K562 (cell line): ENCODE measurements around the gene MANF. TPM values are rescaled to one million over a fixed set of nuclear protein-coding genes. Genes with fewer than 3 reads are reported as not detected.

Source experiments
- ATF7 ChIP-seq: fragments of 450-650 bp; IDR thresholded peaks from 2 replicates; pipeline ENCODE4 v1.7.1; 2014; ENCODE audit warnings: mild to moderate bottlenecking, moderate library complexity
- BRCA1 ChIP-seq, 2 experiments: fragments of 450-650 bp in 1 of 2; sonication (generic) in 1 of 2; formaldehyde crosslinking in 1 of 2; IDR thresholded peaks; 2 replicates each; pipeline versions ENCODE4 v1.5.0 to v1.6.1; 2017 to 2020; ENCODE audit warnings: mild to moderate bottlenecking in 1 of 2, missing genetic modification reagents in 1 of 2
- CBX2 ChIP-seq: fragments of 200-600 bp; sonication (generic); IDR thresholded peaks from one replicate; pipeline ENCODE4 v1.6.1; 2012; ENCODE audit warnings: mild to moderate bottlenecking, low read length, inconsistent platforms; ENCODE audit not compliant: insufficient read depth, poor library complexity, severe bottlenecking
- CHD2 ChIP-seq: IDR thresholded peaks from 2 replicates; pipeline ENCODE4 v1.6.1; 2011; ENCODE audit warnings: low read depth, low read length
- EHMT2 ChIP-seq: fragments of 450-650 bp; IDR thresholded peaks from 2 replicates; pipeline ENCODE4 v1.6.1; 2018; ENCODE audit warnings: antibody characterized with exemption
- NUFIP1 ChIP-seq: fragments of 450-650 bp; IDR thresholded peaks from 2 replicates; pipeline ENCODE4 v1.6.1; 2018; ENCODE audit not compliant: partially characterized antibody
- PTBP1 ChIP-seq: fragments of 200-400 bp; formaldehyde crosslinking; IDR thresholded peaks from 2 replicates; pipeline ENCODE4 v1.6.1; 2017; ENCODE audit warnings: low read depth, low read length
- RUNX1 ChIP-seq: sonication (generic); IDR thresholded peaks from 2 replicates; pipeline ENCODE4 v1.6.1; 2016; ENCODE audit warnings: antibody characterized with exemption, low read depth
- SP2 ChIP-seq: IDR thresholded peaks from 2 replicates; pipeline ENCODE4 v1.6.1; 2011; ENCODE audit warnings: mild to moderate bottlenecking, low read depth, low read length, moderate library complexity; ENCODE audit not compliant: poor library complexity, severe bottlenecking; ENCODE audit errors: extremely low read depth
- ZNF143 ChIP-seq: sonication (generic); formaldehyde crosslinking; IDR thresholded peaks from 2 replicates; pipeline ENCODE4 v1.9.0; 2022; ENCODE audit warnings: mild to moderate bottlenecking, missing genetic modification reagents
- ZNF586 ChIP-seq: fragments of 450-650 bp; formaldehyde crosslinking; conservative IDR thresholded peaks from 2 replicates; pipeline ENCODE4 v1.4.0; 2020; ENCODE audit warnings: mild to moderate bottlenecking, moderate library complexity
- polyA plus RNA-seq, 8 experiments: library from polyadenylated mRNA; depleted of rRNA in 4 of 8; stranded (reverse) in 5 of 8; unstranded in 3 of 8; fragments of >200 nt; fragmentation: Nextera tagmentation in 2 of 8; fragmentation: Illumina TruSeq in 1 of 8; extraction: Ambion mirVana in 2 of 8; extraction: Trizol in 1 of 8; gene quantifications; 2 replicates each; pipeline versions ENCODE4 v1.2.1 to v1.2.3, GENCODE V29; 2011 to 2014; ENCODE audit warnings: inconsistent platforms in 1 of 8, missing spikeins in 1 of 8
- total RNA-seq, 7 experiments: library from RNA; depleted of rRNA in 6 of 7; stranded (reverse); fragments of >200 nt in 6 of 7; fragmentation: Illumina TruSeq in 2 of 7; extraction: Trizol in 2 of 7; gene quantifications; 2 replicates each; pipeline versions ENCODE4 v1.2.1 to v1.2.3, GENCODE V29; 2011 to 2021; ENCODE audit warnings: low replicate concordance in 1 of 7
- TF ChIP-seq, protein P1 (sequence below): fragments of 450-650 bp; IDR thresholded peaks from 2 replicates; pipeline ENCODE4 v1.6.1; 2016; ENCODE audit warnings: mild to moderate bottlenecking, moderate library complexity
- TF ChIP-seq, protein P2 (sequence below), 2 experiments: fragments of 450-650 bp in 1 of 2; sonication (generic) in 1 of 2; formaldehyde crosslinking; conservative IDR thresholded peaks; 2 replicates each; pipeline versions ENCODE4 v1.4.0 to v1.8.1; 2020 to 2022; ENCODE audit warnings: mild to moderate bottlenecking in 1 of 2, missing genetic modification reagents in 1 of 2
- TF ChIP-seq, protein P3 (sequence below): fragments of 450-650 bp; formaldehyde crosslinking; IDR thresholded peaks from 2 replicates; pipeline ENCODE4 v1.4.0; 2022; ENCODE audit warnings: missing genetic modification characterization

MANF gene
- total and polyA plus RNA-seq, 9 of the 15 experiments (the other 6 are each of a cell fraction or from before 2014, with no cell fraction given) = 6.5 to 52.7 (median 42.3) TPM

DNA sequence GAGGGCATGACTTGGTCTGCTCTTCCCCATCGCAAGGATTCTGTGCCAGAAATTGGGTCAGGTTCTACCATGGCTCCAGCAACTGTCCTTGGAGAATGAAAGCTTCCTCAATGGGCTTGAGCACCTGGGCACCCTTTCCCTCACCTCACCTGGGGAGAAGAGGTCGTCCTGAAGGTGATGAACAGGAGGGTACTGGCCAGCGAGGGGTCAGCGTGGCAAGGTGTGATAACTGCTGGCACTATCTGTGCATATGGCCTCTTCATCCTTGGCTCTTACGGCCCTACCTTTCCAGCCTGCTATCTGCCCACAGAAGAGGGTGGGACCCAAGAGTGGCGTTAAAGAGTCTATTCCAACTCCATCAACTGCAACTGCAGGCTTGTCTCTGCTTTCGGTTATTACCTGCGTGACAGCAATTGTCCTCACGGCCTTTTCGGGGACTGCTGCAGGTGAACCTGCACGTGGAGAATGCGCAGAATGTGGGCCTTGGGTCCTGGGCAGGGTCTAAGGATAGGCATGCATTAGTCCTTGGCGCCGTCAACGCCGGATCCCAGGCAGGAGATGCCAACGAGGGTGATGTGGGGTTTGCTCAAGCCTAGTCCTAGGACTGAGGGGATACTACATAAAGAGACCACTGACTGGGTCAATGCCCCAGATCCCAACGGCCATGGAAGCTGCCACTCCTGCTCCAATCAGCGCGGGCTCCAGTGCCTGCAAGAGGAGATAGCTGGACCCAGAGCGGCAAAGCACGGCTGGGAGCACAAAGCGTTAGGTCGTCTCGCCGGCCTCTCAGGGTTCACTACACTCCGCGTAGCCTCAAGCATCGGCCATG lies 5.4 kb downstream of the MANF start (continued):
- TF ChIP-seq, protein P1, sequence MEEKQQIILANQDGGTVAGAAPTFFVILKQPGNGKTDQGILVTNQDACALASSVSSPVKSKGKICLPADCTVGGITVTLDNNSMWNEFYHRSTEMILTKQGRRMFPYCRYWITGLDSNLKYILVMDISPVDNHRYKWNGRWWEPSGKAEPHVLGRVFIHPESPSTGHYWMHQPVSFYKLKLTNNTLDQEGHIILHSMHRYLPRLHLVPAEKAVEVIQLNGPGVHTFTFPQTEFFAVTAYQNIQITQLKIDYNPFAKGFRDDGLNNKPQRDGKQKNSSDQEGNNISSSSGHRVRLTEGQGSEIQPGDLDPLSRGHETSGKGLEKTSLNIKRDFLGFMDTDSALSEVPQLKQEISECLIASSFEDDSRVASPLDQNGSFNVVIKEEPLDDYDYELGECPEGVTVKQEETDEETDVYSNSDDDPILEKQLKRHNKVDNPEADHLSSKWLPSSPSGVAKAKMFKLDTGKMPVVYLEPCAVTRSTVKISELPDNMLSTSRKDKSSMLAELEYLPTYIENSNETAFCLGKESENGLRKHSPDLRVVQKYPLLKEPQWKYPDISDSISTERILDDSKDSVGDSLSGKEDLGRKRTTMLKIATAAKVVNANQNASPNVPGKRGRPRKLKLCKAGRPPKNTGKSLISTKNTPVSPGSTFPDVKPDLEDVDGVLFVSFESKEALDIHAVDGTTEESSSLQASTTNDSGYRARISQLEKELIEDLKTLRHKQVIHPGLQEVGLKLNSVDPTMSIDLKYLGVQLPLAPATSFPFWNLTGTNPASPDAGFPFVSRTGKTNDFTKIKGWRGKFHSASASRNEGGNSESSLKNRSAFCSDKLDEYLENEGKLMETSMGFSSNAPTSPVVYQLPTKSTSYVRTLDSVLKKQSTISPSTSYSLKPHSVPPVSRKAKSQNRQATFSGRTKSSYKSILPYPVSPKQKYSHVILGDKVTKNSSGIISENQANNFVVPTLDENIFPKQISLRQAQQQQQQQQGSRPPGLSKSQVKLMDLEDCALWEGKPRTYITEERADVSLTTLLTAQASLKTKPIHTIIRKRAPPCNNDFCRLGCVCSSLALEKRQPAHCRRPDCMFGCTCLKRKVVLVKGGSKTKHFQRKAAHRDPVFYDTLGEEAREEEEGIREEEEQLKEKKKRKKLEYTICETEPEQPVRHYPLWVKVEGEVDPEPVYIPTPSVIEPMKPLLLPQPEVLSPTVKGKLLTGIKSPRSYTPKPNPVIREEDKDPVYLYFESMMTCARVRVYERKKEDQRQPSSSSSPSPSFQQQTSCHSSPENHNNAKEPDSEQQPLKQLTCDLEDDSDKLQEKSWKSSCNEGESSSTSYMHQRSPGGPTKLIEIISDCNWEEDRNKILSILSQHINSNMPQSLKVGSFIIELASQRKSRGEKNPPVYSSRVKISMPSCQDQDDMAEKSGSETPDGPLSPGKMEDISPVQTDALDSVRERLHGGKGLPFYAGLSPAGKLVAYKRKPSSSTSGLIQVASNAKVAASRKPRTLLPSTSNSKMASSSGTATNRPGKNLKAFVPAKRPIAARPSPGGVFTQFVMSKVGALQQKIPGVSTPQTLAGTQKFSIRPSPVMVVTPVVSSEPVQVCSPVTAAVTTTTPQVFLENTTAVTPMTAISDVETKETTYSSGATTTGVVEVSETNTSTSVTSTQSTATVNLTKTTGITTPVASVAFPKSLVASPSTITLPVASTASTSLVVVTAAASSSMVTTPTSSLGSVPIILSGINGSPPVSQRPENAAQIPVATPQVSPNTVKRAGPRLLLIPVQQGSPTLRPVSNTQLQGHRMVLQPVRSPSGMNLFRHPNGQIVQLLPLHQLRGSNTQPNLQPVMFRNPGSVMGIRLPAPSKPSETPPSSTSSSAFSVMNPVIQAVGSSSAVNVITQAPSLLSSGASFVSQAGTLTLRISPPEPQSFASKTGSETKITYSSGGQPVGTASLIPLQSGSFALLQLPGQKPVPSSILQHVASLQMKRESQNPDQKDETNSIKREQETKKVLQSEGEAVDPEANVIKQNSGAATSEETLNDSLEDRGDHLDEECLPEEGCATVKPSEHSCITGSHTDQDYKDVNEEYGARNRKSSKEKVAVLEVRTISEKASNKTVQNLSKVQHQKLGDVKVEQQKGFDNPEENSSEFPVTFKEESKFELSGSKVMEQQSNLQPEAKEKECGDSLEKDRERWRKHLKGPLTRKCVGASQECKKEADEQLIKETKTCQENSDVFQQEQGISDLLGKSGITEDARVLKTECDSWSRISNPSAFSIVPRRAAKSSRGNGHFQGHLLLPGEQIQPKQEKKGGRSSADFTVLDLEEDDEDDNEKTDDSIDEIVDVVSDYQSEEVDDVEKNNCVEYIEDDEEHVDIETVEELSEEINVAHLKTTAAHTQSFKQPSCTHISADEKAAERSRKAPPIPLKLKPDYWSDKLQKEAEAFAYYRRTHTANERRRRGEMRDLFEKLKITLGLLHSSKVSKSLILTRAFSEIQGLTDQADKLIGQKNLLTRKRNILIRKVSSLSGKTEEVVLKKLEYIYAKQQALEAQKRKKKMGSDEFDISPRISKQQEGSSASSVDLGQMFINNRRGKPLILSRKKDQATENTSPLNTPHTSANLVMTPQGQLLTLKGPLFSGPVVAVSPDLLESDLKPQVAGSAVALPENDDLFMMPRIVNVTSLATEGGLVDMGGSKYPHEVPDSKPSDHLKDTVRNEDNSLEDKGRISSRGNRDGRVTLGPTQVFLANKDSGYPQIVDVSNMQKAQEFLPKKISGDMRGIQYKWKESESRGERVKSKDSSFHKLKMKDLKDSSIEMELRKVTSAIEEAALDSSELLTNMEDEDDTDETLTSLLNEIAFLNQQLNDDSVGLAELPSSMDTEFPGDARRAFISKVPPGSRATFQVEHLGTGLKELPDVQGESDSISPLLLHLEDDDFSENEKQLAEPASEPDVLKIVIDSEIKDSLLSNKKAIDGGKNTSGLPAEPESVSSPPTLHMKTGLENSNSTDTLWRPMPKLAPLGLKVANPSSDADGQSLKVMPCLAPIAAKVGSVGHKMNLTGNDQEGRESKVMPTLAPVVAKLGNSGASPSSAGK = peak; percentile 30; the same call in 1 of the 2 replicates
- TF ChIP-seq SP2 (no peak), BRCA1 (IDR thresholded peaks at IDR 0.05) (no peak), BRCA1 (CRISPR knock-in tag; IDR thresholded peaks at IDR 0.05) (no peak), CHD2 (no peak), CBX2 (no peak), RUNX1 (no peak), ZNF586 (no peak), ATF7 (no peak), PTBP1 (no peak), NUFIP1 (no peak), ZNF143 (CRISPR knock-in tag) (no peak), EHMT2 (no peak)
- TF ChIP-seq, protein P2, sequence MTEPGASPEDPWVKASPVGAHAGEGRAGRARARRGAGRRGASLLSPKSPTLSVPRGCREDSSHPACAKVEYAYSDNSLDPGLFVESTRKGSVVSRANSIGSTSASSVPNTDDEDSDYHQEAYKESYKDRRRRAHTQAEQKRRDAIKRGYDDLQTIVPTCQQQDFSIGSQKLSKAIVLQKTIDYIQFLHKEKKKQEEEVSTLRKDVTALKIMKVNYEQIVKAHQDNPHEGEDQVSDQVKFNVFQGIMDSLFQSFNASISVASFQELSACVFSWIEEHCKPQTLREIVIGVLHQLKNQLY (CRISPR knock-in tag; conservative IDR thresholded peaks at IDR 0.05) = no peak
- TF ChIP-seq, protein P3, sequence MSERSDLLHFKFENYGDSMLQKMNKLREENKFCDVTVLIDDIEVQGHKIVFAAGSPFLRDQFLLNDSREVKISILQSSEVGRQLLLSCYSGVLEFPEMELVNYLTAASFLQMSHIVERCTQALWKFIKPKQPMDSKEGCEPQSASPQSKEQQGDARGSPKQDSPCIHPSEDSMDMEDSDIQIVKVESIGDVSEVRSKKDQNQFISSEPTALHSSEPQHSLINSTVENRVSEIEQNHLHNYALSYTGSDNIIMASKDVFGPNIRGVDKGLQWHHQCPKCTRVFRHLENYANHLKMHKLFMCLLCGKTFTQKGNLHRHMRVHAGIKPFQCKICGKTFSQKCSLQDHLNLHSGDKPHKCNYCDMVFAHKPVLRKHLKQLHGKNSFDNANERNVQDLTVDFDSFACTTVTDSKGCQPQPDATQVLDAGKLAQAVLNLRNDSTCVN (CRISPR knock-in tag) = no peak
